Stimulated activated CD8-positive, alpha-beta memory T cell treated with anti-CD3 and anti-CD28 coated beads, Interleukin-4, amount 100 ng/mL, for 1 hour (primary cell): ENCODE measurements around the gene COMMD9.

Source experiments
- DNase-seq, 2 donors: peaks; one replicate each; pipeline ENCODE4 v3.0.0-alpha.2; 2020; ENCODE audit warnings: low read depth in 2 of 2, low spot score in 1 of 2

The COMMD9 gene

DNA sequence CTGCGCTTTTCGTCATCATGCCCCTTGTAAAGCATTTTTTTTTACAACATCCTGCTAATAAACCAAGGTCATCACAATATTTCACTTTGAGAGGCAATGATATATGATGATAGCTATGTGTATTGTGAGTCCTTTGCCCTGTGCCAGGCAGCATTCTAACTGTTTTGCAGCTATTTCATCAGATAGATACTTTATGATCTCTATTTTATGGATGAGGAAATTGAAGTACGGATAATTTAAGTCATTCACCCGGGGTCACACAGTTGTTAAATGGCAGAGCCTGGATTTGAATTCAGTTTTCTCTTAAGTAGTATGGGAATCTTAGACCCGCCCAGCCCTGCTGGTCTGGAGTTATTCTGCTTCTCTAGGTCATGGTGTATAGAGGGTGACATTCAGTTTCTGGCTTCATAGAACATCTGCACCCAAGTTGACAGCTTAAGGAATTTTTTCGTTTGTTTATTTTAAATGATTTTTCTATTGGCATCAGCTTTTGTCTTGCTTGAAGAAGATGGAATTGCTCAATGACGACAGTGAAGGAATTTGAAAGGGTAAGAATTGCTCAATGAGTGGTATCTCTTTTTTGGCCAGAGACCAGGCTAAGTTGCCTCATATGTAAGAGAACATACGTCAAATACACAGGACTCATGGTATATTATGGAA, 7.8 kb upstream of the COMMD9 start:
- DNase-seq: no peak

DNA sequence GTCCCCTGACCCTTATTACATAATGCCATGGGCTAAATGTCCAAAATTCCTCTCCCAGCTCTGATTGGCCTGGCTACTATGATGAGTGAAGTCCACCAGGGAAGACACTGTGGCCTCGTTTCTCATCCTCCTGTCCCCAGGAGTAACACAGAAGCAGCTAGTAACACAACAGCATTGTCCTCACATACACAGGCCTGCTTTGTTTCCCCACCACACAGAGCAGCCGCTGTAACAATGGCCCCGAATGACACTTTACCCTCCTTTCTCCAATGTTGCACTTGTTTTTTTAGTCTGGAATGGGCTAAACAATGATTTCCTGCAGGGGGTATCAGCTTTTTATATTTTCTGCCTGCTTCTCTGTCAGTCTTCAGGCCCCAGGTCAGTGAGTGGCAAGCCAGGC, 6.7 kb upstream of the COMMD9 start, which contains the start of gene PRR5L:
Gene PRR5L, plus strand, starts transcription at position 363 of the 400 bp plus-strand sequence. CDS start 104,834 bp downstream, outside the sequence.
- no peak for DNase-seq

GRCh38 chr11:36292311-36292722, 3.1 kb upstream of the COMMD9 start:
- no peak for DNase-seq

- DNase-seq: no peak
Observed at GRCh38 chr11:36288442-36289225, 590 bp downstream of the COMMD9 start.

GRCh38 chr11:36282926-36283325, 6.3 kb downstream of the COMMD9 start:
- DNase-seq: no peak

- DNase-seq: no peak
Observed at GRCh38 chr11:36281850-36282249, 7.4 kb downstream of the COMMD9 start.

GRCh38 chr11:36280531-36280930, 8.7 kb downstream of the COMMD9 start:
- DNase-seq: no peak

- no peak for DNase-seq
Observed at GRCh38 chr11:36278531-36279282, 10.5 kb downstream of the COMMD9 start.

- no peak for DNase-seq
Observed at GRCh38 chr11:36274414-36274813, 14.8 kb downstream of the COMMD9 start.

GRCh38 chr11:36273110-36273509, 16.1 kb downstream of the COMMD9 start:
- DNase-seq: no peak

GRCh38 chr11:36271794-36272407, 17.3 kb downstream of the COMMD9 start:
- DNase-seq: no peak

DNA sequence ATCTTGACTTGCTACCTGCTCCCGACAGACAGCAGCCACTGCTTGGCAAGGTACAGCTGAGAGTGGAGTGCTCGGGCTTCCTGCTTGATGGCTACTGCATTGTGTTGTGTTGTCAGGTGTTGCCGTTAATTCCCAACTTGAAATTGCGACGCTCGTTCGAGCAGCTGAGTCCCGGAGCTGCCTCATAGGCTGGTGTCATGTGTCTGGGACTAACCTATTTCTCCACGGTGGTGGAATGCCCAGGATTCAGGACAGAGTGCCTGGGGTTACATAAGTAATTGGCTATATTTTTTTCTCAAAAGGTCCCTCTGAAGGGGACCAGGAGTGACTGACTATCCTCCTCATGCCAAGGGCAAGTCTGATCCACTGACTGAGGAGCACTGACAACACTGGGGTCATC, 18.5 kb downstream of the COMMD9 start:
- DNase-seq: no peak

GRCh38 chr11:36268337-36268985, 20.8 kb downstream of the COMMD9 start:
- no peak for DNase-seq

DNA sequence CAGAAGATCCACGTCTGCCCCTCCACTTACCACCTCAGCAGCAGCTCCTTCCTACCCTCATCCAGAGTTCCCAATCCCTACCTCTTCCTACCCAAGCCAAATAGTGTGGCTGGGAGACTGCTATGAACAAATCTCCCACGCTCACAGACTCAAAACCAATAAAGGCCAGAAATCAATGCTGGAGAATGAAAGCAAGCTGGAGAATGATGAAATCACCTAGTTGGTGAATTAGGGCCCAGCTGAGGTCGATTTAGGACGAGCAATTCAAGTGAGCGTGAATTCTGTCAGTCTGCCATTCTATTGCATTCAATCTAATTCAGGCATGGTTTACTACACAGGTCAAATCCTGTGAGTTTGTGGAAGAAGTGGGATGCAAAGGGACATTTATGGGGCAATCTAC, 22.5 kb downstream of the COMMD9 start:
- no peak for DNase-seq

- DNase-seq: peak in 1 of 2 donors; percentile 29
Observed at GRCh38 chr11:36265793-36266628, 23.2 kb downstream of the COMMD9 start.

- DNase-seq: no peak
Observed at GRCh38 chr11:36264973-36265344, 24.3 kb downstream of the COMMD9 start.

DNA sequence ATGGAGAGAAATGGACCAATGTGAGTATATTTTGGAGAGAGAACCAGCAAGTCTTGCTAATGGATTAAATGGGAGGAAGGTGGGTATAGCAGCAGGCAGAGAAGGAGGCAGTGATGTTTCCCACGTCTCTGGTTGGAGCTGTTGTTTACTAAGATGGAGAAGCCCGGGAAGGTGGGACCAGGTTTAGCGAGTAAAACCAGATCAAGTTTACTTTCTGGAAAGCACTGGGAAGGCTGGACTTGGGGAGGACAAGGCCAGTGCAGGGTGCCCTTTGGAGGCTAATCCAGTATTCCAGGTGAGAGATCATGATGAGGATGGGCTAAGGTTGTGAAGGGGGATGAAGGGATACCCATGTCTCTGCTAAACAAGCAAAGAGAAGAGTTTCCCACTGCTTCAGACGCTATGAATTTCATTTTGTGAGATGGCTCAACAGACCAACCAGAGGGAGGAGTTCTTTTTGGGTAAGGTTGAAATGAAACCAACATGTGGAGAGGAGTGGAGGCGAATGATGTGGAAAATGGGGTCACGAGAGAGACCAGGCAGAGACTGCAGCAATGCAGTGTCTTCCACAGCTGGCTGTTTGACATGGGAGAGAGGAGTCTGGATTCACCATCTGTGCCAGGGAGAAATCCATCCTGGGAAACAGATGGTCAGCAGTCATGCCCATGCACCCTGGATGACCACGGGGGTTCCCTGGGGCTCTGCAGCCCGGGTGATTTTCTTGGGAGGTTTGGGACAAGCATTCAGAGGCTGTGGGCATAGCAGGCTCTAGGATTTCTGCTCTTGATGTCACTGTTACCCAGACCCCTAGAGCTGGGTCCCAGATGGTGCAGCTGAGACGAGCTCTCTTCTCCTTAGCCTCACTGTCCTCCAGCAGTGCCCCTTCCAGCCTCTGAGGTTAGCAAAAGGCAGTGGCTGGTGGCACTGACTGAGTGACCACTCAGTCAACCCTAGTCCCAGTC, 24.9 kb downstream of the COMMD9 start:
- DNase-seq: no peak

DNA sequence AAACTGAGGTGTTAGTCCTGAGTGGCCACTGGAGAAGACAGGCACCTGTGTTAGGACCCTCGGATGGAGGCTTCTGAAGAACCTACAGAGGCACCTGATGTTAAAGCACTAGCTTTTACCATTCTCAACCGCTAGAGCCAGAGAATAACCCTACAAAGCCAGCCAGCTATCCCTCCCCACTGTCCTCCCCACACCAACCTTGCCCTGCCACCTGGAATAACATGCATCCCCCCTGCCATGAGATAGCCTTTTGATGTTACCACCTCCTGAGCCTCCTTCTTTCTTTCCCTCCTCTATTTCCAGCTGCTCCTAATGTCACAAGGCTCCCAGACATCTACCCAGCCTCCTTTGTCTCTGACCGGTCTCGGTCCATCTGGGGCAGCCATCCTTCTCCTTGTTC, 28.1 kb downstream of the COMMD9 start:
- DNase-seq: no peak
